LHCN-M2 (cell line): ENCODE results near the gene CS. TPM values are rescaled to one million over a fixed set of nuclear protein-coding genes. Genes with fewer than 3 reads are reported as not detected.

Experiments used
- DNase-seq: peaks from one replicate; pipeline ENCODE4 v3.0.0-alpha.2; 2012; ENCODE audit warnings: low read depth
- total RNA-seq: library from RNA; depleted of rRNA; stranded (reverse); fragments of >200 nt; gene quantifications from 2 replicates; pipeline ENCODE4 v1.2.3, GENCODE V29; 2014

CS gene
- total RNA-seq, 1 experiment from 2014 or later = 156 TPM

DNA sequence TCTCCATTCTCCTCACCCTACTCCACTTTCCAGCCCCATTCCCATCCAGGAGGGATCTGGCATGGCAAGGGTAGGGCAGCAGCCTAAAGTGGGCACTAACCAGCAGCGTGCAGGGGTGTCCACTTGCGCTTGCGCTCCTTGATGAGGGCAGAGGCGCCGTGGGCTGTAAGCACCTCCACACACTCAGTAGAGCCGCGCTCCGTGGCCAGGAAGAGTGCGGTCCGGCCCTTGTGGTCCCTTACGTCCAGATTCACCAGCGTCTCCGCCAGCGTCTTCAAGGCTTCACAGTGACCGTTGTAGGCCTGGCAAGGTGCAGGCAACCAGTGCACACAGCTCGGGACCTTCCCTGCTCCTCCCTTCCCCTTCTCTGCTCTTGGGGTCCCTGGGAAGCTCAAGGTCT is 52.2 kb downstream of the CS start:
- no peak for DNase-seq

GRCh38 chr12:56244494-56244893 is 55.6 kb downstream of the CS start:
- DNase-seq = no peak

- DNase-seq = peak; percentile 29
Observed at GRCh38 chr12:56243731-56244181, 56.4 kb downstream of the CS start.

DNA sequence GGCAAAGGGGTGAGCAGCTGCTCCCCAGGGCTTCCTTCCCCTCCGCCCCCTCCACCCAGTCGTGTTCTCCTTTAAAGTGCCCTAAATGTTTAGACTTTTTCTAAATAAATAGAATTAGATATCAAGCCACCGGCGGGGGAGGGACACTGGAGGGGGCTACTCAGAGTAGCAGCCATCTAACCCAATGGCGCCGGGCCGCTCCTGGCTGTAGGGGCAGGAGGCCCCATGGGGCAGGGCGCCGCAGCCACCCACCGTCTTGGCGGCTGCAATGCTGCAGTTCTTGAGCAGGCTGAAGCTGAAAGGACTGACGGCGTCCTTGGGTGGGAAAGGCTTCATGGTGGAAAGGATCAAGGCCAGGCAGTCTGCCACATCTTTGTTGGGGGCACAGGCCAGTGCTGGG is 57.1 kb downstream of the CS start:
- DNase-seq = no peak

GRCh38 chr12:56241424-56242303 is 58.5 kb downstream of the CS start:
- DNase-seq = no peak

DNA sequence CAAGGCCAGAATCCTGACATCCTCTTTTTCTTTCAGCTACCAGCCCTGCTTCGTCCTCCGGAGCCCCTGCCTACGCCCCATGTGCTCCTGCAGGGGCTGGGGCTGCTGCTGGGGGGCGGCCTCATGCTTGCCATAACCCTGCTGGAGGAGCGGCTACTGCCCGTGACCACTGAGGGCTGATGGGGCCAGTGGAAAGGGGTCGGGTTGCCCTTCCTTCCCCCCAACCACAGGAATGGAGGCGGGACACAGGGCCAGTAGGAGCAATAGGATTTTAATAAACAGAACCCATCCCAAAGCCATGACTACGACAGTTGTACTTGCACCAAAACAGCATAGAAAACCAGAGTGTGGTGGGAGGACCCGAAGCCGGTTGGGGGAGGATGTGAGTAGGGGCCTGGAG is 62.6 kb downstream of the CS start:
- no peak for DNase-seq

- no peak for DNase-seq
Observed at GRCh38 chr12:56236985-56237384, 63.1 kb downstream of the CS start.

DNA sequence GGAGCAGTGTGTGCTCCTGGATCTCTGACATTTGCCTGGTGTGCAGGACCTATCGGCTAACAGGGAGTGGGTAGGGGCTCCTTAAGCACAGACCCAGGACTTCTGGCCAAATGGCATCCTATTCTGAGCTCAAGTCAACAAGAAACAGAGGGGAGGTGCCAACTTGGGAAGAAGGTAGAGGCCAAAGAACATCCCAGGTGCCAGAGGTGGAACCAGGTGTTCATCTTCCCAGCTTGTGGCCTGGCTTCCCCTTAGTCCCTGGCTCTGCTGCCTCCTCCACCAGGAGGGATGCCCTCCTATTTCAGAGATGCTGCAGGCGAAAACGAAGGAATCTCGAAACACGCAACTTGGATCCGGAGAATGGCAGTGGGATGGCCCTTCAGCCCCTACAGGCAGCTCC is 64.0 kb downstream of the CS start:
- no peak for DNase-seq

GRCh38 chr12:56234746-56235436 is 65.2 kb downstream of the CS start:
- DNase-seq = no peak

- no peak for DNase-seq
Observed at GRCh38 chr12:56231184-56231582, 68.9 kb downstream of the CS start.

DNA sequence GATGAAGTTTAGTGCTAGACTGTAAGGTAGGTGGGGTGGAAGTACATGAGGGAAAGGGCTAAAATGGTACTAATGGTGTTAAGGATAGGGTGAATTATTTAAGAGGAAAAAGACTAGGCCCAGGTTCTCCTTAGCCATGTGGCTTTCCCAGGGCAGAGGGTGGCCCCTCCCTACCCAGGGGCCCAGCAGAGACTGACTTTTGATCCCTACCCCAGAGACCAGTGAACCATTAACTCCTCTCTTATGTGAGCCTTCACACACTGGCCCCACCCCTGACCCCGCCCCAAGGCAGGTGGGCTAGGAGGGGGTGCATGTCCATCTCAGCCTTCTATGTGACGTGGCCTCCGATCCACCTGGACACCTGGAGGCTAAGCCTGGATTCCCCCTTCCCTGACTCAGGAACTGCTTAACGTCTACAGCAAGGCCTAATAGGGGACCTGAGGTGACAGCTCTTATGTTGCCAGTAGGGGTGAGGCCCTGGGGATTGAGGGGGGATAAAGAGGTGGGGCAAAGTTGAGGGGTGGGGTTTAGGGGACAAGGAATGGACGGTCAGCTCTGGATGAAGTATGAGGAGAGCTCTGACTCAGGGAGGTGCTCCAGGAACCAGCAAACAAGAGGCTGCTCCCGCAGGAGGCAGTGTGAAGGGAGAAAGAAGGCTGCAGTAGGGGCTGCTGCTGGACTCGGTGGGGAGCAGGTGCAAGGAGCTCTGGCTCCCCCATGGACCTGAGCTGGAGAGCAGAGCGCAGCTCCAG is 69.5 kb downstream of the CS start:
- no peak for DNase-seq

DNA sequence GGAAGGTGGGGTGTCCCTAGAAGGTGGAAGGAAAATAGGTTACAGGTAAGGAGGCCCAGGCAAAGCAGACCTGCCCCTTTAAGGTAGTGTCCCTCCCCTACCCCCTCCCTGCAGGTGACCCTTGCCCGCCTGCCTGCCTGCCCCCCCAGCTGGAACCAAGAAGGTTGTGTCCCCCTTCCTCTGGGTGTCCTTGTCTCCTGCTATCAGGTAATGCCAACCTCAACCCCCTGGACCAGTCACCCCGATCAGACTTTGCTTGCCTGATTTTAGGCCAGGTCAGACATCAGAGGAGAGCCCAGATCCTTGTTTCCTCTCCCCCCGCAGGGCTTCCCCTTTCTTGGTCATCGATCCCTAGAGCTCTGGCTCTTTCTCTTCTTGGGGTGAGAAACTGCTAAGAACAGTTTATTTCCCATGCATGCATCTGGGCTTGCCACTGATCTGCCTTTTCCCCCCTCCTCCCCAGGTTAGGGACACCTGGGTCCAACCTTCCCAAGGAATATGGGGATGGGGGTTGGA is 70.2 kb downstream of the CS start, which contains the start of gene SLC39A5:
Gene SLC39A5 (plus strand): TSS at position 136 of the 516 bp plus-strand sequence. CDS start 1,224 bp downstream, outside the sequence.
- DNase-seq = no peak

GRCh38 chr12:56229082-56229481 is 71.0 kb downstream of the CS start:
- no peak for DNase-seq

DNA sequence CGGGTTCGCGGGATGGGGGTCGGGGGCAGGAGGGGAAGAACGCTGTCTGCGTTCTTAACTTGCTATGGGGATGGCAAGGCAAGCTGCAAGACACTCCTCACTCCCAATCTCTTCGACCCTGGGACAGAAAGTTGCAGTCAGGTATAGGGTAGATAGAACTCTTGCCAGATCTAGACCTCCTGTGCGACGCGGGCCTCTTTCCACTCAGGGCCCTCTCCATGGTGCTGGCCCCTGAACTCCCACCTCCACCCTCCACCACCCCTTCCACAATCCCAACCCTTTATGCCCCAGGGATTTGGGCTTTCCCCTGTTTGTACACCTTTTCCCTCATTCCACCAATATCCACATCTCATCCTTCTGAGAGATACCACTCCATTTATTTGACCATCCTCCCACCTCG is 75.2 kb downstream of the CS start:
- DNase-seq = no peak

DNA sequence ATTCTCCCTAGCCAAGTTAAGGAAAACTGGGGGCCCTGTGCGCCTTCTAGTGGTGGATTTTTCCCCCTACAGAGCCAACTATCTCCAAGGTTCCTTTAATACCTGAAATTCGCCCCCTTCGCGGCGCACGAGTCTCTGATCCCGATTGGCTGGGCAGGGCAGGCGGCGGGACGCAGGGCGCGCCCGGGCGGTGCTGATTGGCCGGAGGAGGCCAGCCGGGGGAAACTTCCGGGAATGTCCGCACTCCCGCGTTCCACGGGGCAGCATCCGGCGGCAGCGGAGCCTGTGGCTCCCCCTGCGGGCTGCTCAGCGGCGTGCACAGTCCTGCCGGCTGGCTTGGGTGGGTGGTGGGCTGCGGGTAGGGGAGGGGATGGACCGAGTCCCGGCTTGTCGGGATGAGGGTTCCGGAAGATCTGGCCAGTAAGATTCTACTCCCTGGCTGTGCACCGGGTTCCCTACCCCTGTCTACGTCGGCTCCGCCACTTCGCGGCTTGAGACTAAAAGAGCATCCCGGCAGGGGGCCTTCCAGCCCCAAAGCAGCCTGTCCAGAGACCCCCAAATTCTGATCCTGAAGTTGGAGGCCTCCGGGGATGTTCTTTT is 75.9 kb downstream of the CS start, which contains the start of gene NABP2:
Gene NABP2 (plus strand): TSS at position 241 of the 600 bp plus-strand sequence. CDS start 515 bp downstream, outside the sequence.
- peak; percentile 97 for DNase-seq

DNA sequence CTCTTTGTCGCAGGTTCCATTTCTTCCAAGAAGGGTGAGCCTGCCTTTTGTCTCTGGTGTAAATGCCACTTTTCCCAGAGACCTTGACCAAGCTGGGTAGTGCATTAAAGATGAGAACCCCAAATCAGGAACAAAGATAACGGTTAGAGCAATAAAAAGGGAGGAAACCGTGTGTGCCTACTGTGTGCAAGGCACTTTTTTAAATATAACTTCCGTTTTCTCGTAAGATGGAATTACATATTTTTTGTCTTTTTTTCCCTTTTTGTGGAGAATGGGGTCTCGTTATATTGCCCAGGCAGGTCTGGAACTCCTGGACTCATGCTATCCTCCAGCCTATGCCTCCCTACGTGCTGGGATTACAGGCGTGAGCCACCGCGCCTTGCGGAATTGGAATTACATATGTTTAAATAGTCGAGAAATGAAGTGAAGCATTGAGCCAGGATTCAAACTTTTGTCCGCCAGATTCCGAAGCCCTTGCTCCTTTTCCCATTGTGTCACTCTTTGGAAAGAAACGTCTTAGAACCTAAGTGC is 76.5 kb downstream of the CS start:
- no peak for DNase-seq

DNA sequence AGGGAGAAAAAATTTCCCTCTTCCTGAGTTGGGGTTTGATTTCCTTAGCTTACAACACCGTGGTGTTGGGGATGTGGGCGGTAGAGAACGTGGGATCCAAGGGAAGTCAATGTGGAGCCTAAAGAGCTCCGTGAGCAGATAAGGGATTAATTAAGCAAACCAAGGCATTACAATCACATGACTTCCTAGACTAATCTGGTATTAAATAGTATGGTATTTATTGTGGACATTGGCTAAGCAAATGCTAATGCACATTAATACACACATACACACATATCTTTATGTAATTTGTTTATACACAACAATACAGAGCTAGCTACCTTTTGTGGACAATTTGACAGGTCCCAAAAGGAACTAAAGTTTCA is 77.6 kb downstream of the CS start:
- no peak for DNase-seq

DNA sequence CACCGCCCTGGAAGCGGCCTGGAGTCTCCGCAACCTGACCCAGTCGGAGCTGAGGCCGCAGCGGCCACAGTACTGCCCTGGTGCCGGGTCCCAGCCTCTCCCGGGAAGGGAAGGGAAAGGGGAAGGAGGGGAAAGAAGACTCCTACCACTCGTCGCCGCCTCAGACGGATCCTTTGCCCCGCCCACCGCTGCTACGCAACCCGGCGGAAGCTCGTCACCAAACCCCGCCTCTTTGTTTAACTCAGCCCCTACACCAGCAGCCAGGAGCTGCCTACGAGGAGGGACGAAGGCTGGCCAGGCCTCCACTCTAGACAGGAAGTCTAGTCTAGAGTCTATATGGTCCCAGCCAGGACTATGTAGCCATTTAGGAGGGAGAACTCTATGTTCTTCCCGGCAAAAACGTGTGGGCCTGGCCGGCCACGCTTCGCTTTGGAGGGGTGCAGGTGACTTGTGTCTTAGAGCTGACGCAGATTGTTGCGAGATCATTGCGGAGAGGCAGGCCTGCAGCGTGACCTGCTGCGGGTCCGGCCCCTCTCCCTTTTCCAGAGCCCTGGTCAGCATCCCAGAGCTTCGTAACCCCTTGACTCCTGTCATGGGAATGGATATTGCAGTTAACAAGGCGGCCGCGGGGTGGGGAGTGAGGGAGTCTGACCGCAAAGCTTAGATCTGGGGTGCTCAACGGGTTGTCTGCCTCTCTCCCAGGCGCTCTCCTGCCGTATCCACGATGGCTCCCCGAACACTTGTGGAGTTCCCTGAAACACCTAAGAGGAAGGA is 78.2 kb downstream of the CS start, which contains the start of gene RNF41:
Gene RNF41 (minus strand): TSS at position 166 of the 774 bp plus-strand sequence. CDS start 7,875 bp downstream, outside the sequence.
- peak; percentile 95 for DNase-seq
